ENCODE measurements around the gene AKAP1. TPM values are rescaled to one million over a fixed set of nuclear protein-coding genes. Genes with fewer than 3 reads are reported as not detected.

Gene AKAP1
- total RNA-seq, 2 experiments from 2014 or later, result 41.8 to 49.0 TPM

DNA sequence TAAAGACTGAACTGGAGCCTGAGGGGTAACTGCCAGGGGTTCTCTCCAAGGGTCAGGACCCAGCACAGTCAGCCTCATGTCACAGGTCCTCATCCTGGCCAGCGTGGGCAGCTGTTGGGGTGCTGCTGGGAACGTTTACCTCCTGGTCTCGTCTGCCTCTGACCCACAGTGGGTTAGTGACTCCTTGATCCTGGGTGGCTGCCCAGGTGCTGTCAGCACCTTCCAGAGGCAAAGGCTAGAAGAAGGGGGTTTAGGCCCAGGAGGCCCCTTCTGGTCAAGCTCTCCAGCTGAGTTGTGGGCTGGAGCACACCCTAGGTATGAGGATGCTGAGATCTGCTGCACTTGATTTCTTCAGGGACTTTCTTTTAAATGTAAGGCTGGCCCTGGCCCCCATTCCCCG lies 30.3 kb downstream of the AKAP1 start:
- Histone ChIP-seq H3K27ac (ENCODE audit: low read depth, low read length, poor library complexity, severe bottlenecking) (no peak overlapping the region), H3K4me3 (ENCODE audit: low read depth, low read length, poor library complexity, severe bottlenecking) (no peak overlapping the region), H3K36me3 (ENCODE audit: insufficient read depth, low read length) (peaks cover 96% of the 10 kb centered on the region), H3K9me3 (ENCODE audit: low read length) (no peaks in the 10 kb centered on the region), H3K9me2 (ENCODE audit: insufficient read depth, low read length) (no peaks in the 10 kb centered on the region), H2AFZ (ENCODE audit: low read length) (no peak overlapping the region), H4K20me1 (ENCODE audit: insufficient read depth, low read length) (no peaks in the 10 kb centered on the region), H3K79me2 (ENCODE audit: insufficient read depth, low read depth, low read length) (no peaks in the 10 kb centered on the region), H3K4me2 (ENCODE audit: low read length) (no peak overlapping the region), H3K4me1 (ENCODE audit: insufficient read depth, low read length, poor library complexity, severe bottlenecking) (no peaks in the 10 kb centered on the region)
- TF ChIP-seq EZH2phosphoT487 (IDR thresholded peaks at IDR 0.05; ENCODE audit: borderline replicate concordance, low read depth, low read length) (no peak), CTCF (conservative IDR thresholded peaks at IDR 0.05; ENCODE audit: low read length) (no peak)
- ChIA-PET POLR2A (no interaction called here), CTCF (ENCODE audit: unreplicated experiment) (no interaction called here)
- intact Hi-C loops (cut with micrococcal nuclease; ENCODE audit: unreplicated experiment), result loop anchor here (10.0 kb wide), 1 partner anchor 111 kb away; no protein-coding TSS in a partner anchor
- BruUV-seq (replicated peaks), result no TSS peak
- DNase-seq (ENCODE audit: low spot score), result no peak

DNA sequence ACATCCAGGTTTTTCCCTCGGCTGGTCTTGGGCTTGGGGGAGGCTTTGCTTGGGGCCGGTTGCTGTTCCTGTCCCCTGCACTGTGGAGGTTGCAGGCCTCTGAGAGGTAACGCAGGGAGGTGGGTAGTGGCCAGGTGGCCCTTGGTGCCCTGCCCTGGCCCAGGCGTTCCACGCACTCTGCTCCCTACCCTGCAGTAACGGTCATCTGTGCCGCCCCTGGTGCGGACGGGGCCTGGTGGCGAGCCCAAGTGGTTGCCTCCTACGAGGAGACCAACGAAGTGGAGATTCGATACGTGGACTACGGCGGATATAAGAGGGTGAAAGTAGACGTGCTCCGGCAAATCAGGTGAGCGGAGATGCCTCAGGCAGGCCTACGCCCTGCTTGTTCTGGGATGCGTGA lies 30.9 kb downstream of the AKAP1 start:
- TF ChIP-seq CTCF (conservative IDR thresholded peaks at IDR 0.05; ENCODE audit: low read length) (no peak), EZH2phosphoT487 (IDR thresholded peaks at IDR 0.05; ENCODE audit: borderline replicate concordance, low read depth, low read length) (no peak)
- no peaks in the 10 kb centered on the region for H4K20me1 ChIP-seq (ENCODE audit: insufficient read depth, low read length)
- no peak overlapping the region for H2AFZ ChIP-seq (ENCODE audit: low read length)
- H3K36me3 ChIP-seq (ENCODE audit: insufficient read depth, low read length), result peaks cover 98% of the 10 kb centered on the region
- intact Hi-C loops (cut with micrococcal nuclease; ENCODE audit: unreplicated experiment), result loop anchor here (10.0 kb wide), 1 partner anchor 111 kb away; no protein-coding TSS in a partner anchor
- H3K9me2 ChIP-seq (ENCODE audit: insufficient read depth, low read length), result no peaks in the 10 kb centered on the region
- DNase-seq (ENCODE audit: low spot score), result no peak
- no peak overlapping the region for H3K4me3 ChIP-seq (ENCODE audit: low read depth, low read length, poor library complexity, severe bottlenecking)
- no peak overlapping the region for H3K4me2 ChIP-seq (ENCODE audit: low read length)
- ChIA-PET CTCF (ENCODE audit: unreplicated experiment) (no interaction called here), POLR2A (no interaction called here)
- H3K27ac ChIP-seq (ENCODE audit: low read depth, low read length, poor library complexity, severe bottlenecking), result no peak overlapping the region
- BruUV-seq (replicated peaks), result no TSS peak
- H3K4me1 ChIP-seq (ENCODE audit: insufficient read depth, low read length, poor library complexity, severe bottlenecking), result no peaks in the 10 kb centered on the region
- no peaks in the 10 kb centered on the region for H3K79me2 ChIP-seq (ENCODE audit: insufficient read depth, low read depth, low read length)
- H3K9me3 ChIP-seq (ENCODE audit: low read length), result no peaks in the 10 kb centered on the region

GRCh38 chr17:57117798-57118197 lies 32.8 kb downstream of the AKAP1 start:
- BruUV-seq (replicated peaks), result no TSS peak

More at GRCh38 chr17:57117798-57118197, 32.8 kb downstream of the AKAP1 start:
- H3K4me1 ChIP-seq (ENCODE audit: insufficient read depth, low read length, poor library complexity, severe bottlenecking), result no peaks in the 10 kb centered on the region
- CTCF ChIA-PET (ENCODE audit: unreplicated experiment), result no interaction called here
- DNase-seq (ENCODE audit: low spot score), result no peak
- H3K9me2 ChIP-seq (ENCODE audit: insufficient read depth, low read length), result no peaks in the 10 kb centered on the region
- H3K36me3 ChIP-seq (ENCODE audit: insufficient read depth, low read length), result peaks cover 98% of the 10 kb centered on the region
- no peak overlapping the region for H2AFZ ChIP-seq (ENCODE audit: low read length)
- TF ChIP-seq EZH2phosphoT487 (IDR thresholded peaks at IDR 0.05; ENCODE audit: borderline replicate concordance, low read depth, low read length) (no peak), CTCF (conservative IDR thresholded peaks at IDR 0.05; ENCODE audit: low read length) (no peak)
- intact Hi-C loops (cut with micrococcal nuclease; ENCODE audit: unreplicated experiment), result loop anchor here (10.0 kb wide), 1 partner anchor 113 kb away; no protein-coding TSS in a partner anchor
- H3K9me3 ChIP-seq (ENCODE audit: low read length), result no peaks in the 10 kb centered on the region
- H3K4me2 ChIP-seq (ENCODE audit: low read length), result no peak overlapping the region
- POLR2A ChIA-PET, result no interaction called here
- no peak overlapping the region for H3K27ac ChIP-seq (ENCODE audit: low read depth, low read length, poor library complexity, severe bottlenecking)
- H4K20me1 ChIP-seq (ENCODE audit: insufficient read depth, low read length), result no peaks in the 10 kb centered on the region
- no peaks in the 10 kb centered on the region for H3K79me2 ChIP-seq (ENCODE audit: insufficient read depth, low read depth, low read length)
- H3K4me3 ChIP-seq (ENCODE audit: low read depth, low read length, poor library complexity, severe bottlenecking), result no peak overlapping the region
